ENCODE measurements around the gene AACS. TPM values are rescaled to one million over a fixed set of nuclear protein-coding genes. Genes with fewer than 3 reads are reported as not detected.

AACS gene
- total and polyA plus RNA-seq, 2 donors (not counting 1 experiment from before 2014, with no cell fraction given): 6.1 to 20.8 TPM

GRCh38 chr12:125024949-125025563 lies 40.2 kb upstream of the AACS start:
- CTCF ChIA-PET: no interaction called here
- Mint-ChIP-seq H3K4me1 (peaks cover 5% of the 10 kb centered on the region), H3K9me3 (ENCODE audit: insufficient read depth) (no peaks in the 10 kb centered on the region), H3K27ac (no peak overlapping the region), H3K4me3 (no peak overlapping the region), H3K27me3 (no peaks in the 10 kb centered on the region)
- no peak overlapping the region for H3K27ac ChIP-seq (ENCODE audit: low read length in 2 of 2)
- POLR2A ChIA-PET: no interaction called here
- no peak overlapping the region for H3K4me3 ChIP-seq (ENCODE audit: control extremely low read depth in 1 of 5, extremely low read depth in 1 of 5, insufficient read depth in 1 of 5, low read depth in 2 of 5, low read length in 4 of 5)
- no peak overlapping the region for H2AFZ ChIP-seq (ENCODE audit: insufficient read depth, low read depth, low read length, poor library complexity, severe bottlenecking)
- H3K36me3 ChIP-seq (replicated peaks in 1 of 2; ENCODE audit: control extremely low read depth in 1 of 2, control insufficient read depth in 1 of 2, extremely low read depth in 1 of 2, insufficient read depth in 2 of 2, low read length in 1 of 2): peaks cover 0 to 25% of the 10 kb centered on the region in 2 experiments
- no peaks in the 10 kb centered on the region for H3K27me3 ChIP-seq (replicated peaks in 1 of 4; ENCODE audit: control extremely low read depth in 1 of 4, control insufficient read depth in 3 of 4, insufficient read depth in 4 of 4, low read length in 3 of 4)
- TF ChIP-seq EZH2 (IDR thresholded peaks at IDR 0.05; ENCODE audit: borderline replicate concordance, insufficient read depth, low read depth, low read length, poor library complexity, severe bottlenecking) (no peak), CTCF (IDR thresholded peaks at IDR 0.05) (no peak)
- WGBS (ENCODE audit: insufficient coverage): 95% methylated on average over 41 of the region's 43 CpGs
- DNase-seq (no peak), ATAC-seq (ENCODE audit: low read depth) (no peak)
- no peak overlapping the region for H3K9ac ChIP-seq (ENCODE audit: low read length)
- H3K9me3 ChIP-seq (ENCODE audit: control extremely low read depth in 1 of 3, control insufficient read depth in 2 of 3, insufficient read depth in 1 of 3, low read length in 2 of 3): peaks cover 0 to 10% (median 3%) of the 10 kb centered on the region in 3 donors
- intact Hi-C loops (cut with micrococcal nuclease): no loop called here
- H3K79me2 ChIP-seq (ENCODE audit: control insufficient read depth, insufficient read depth, low read length): peaks cover 3% of the 10 kb centered on the region
- H4K20me1 ChIP-seq (ENCODE audit: control insufficient read depth, insufficient read depth, low read length, poor library complexity, severe bottlenecking): no peaks in the 10 kb centered on the region
- H3K4me1 ChIP-seq (ENCODE audit: control insufficient read depth in 2 of 2, insufficient read depth in 2 of 2, low read length in 2 of 2): no peaks in the 10 kb centered on the region
- H3K4me2 ChIP-seq (replicated peaks; ENCODE audit: low read depth, low read length, poor library complexity, severe bottlenecking): no peak overlapping the region

GRCh38 chr12:125025606-125026235 lies 39.5 kb upstream of the AACS start:
- no peak overlapping the region for H3K4me3 ChIP-seq (ENCODE audit: control extremely low read depth in 1 of 5, extremely low read depth in 1 of 5, insufficient read depth in 1 of 5, low read depth in 2 of 5, low read length in 4 of 5)
- no peak overlapping the region for H3K27ac ChIP-seq (ENCODE audit: low read length in 2 of 2)
- Mint-ChIP-seq H3K4me3 (no peak overlapping the region), H3K9me3 (ENCODE audit: insufficient read depth) (no peaks in the 10 kb centered on the region), H3K4me1 (peaks cover 5% of the 10 kb centered on the region), H3K27me3 (no peaks in the 10 kb centered on the region), H3K27ac (no peak overlapping the region)
- no peak overlapping the region for H2AFZ ChIP-seq (ENCODE audit: insufficient read depth, low read depth, low read length, poor library complexity, severe bottlenecking)
- TF ChIP-seq EZH2 (IDR thresholded peaks at IDR 0.05; ENCODE audit: borderline replicate concordance, insufficient read depth, low read depth, low read length, poor library complexity, severe bottlenecking) (no peak), CTCF (IDR thresholded peaks at IDR 0.05) (no peak)
- POLR2A ChIA-PET: interaction anchor here (0.5 kb wide), 1 partner anchor 172 kb away, joined by 3 read pairs; no protein-coding TSS in a partner anchor
- no peak overlapping the region for H3K9ac ChIP-seq (ENCODE audit: low read length)
- CTCF ChIA-PET: no interaction called here
- peaks cover 3% of the 10 kb centered on the region for H3K79me2 ChIP-seq (ENCODE audit: control insufficient read depth, insufficient read depth, low read length)
- WGBS (ENCODE audit: insufficient coverage): 90% methylated on average over 4 of the region's 9 CpGs
- no peak for DNase-seq
- no peaks in the 10 kb centered on the region for H3K4me1 ChIP-seq (ENCODE audit: control insufficient read depth in 2 of 2, insufficient read depth in 2 of 2, low read length in 2 of 2)
- H4K20me1 ChIP-seq (ENCODE audit: control insufficient read depth, insufficient read depth, low read length, poor library complexity, severe bottlenecking): no peaks in the 10 kb centered on the region
- H3K36me3 ChIP-seq (replicated peaks in 1 of 2; ENCODE audit: control extremely low read depth in 1 of 2, control insufficient read depth in 1 of 2, extremely low read depth in 1 of 2, insufficient read depth in 2 of 2, low read length in 1 of 2): peaks cover 0 to 23% of the 10 kb centered on the region in 2 experiments
- intact Hi-C loops (cut with micrococcal nuclease): no loop called here
- no peaks in the 10 kb centered on the region for H3K27me3 ChIP-seq (replicated peaks in 1 of 4; ENCODE audit: control extremely low read depth in 1 of 4, control insufficient read depth in 3 of 4, insufficient read depth in 4 of 4, low read length in 3 of 4)
- H3K9me3 ChIP-seq (ENCODE audit: control extremely low read depth in 1 of 3, control insufficient read depth in 2 of 3, insufficient read depth in 1 of 3, low read length in 2 of 3): peaks cover 0 to 10% (median 3%) of the 10 kb centered on the region in 3 donors
- ATAC-seq (ENCODE audit: low read depth): no peak
- no peak overlapping the region for H3K4me2 ChIP-seq (replicated peaks; ENCODE audit: low read depth, low read length, poor library complexity, severe bottlenecking)
